Stimulated activated naive CD4-positive, alpha-beta T cell (primary cell): ENCODE measurements around the gene CRTC2.
A peak's percentile ranks its signal among the peaks of the same experiment; 100 is the strongest.

Source experiments
- DNase-seq, 6 experiments: peaks; one replicate each; lab custom pipeline; 2025; lab: John Stamatoyannopoulos, UW

Gene CRTC2

DNA sequence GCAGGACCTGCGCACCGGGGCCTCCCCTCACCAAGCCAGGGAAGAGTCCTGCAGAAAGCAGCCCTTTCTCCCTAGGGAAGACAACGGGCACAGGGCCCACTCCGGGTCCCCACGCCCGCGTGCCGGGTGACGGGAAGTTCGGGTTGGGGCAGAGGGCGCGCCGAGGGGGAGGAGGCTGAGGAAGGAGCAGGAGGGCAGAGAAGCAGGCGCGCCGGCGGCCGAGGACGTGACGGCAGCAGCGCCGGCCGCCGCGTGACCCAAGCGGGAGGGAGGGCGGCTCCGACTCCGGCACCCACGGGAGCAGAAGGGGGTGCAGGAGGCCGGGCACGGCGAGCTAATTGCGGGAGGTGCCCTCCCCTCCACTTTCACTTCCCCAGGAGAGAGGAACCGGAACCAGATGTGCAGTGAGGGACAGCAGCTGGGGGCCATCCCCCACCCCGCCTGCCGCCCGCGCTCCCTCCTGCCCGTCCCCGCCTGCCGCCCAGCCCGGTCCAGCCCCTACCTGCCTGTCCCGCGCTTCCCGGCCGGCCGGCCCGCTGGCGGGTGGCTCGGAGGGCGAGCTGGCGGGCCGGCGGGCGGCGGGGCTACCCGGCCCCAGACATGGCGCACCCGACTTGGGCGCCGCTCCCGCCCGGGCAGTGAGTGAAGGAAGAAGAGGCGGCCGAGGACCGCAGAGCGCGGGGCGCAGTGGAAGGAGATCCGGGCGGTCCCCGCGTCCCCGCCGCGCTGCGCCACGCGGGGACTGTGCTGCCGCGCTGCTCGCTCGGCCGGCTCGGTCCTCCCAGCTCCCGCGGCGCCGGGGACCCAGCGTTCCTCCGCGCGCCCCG, 12.4 kb downstream of the CRTC2 start:
- DNase-seq, result peak; percentile 50 to 80 (median 63)

GRCh38 chr1:153945131-153945794, 13.1 kb downstream of the CRTC2 start:
- peak; percentile 63 to 84 (median 78) for DNase-seq

- no peak for DNase-seq
Observed at GRCh38 chr1:153944827-153945117, 13.6 kb downstream of the CRTC2 start.

DNA sequence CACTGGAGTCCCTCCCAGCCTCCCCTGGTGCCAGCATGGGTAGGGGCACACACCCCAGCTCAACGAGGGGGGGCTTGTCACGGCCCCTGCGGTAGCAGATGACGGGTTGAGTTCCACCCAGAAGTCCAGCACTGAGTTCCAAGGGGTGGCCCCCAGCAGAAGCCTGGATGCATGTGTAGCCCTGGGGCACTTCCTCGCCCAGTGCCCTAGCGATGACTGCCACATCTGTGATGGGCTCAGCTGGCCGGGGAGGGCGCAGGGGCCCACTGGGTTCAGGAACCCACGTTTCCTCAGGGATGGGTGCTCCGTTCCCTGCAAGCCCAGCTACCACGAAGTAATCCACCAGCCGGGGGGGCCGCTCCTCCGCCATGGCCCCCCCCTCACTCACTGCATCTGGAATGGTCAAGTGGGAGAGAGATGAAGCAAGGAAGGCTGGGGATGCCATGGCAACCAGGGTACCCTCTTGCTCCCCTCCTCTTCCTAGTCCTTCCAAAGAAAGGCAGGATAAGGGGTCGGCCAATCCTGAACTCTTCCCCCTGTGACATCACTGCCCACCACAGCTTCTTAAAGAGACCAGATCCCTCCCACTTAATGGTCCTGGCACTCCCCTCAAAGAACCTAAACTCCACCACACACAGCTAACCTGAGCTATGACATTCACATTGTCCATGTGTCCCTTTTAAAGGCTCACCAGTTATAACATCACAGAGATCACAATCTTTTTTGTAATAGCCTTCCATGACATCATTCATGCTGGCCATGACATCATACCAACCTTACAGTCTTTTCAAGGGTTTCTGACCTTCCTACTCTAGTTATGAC, 14.2 kb downstream of the CRTC2 start:
- DNase-seq, result no peak

DNA sequence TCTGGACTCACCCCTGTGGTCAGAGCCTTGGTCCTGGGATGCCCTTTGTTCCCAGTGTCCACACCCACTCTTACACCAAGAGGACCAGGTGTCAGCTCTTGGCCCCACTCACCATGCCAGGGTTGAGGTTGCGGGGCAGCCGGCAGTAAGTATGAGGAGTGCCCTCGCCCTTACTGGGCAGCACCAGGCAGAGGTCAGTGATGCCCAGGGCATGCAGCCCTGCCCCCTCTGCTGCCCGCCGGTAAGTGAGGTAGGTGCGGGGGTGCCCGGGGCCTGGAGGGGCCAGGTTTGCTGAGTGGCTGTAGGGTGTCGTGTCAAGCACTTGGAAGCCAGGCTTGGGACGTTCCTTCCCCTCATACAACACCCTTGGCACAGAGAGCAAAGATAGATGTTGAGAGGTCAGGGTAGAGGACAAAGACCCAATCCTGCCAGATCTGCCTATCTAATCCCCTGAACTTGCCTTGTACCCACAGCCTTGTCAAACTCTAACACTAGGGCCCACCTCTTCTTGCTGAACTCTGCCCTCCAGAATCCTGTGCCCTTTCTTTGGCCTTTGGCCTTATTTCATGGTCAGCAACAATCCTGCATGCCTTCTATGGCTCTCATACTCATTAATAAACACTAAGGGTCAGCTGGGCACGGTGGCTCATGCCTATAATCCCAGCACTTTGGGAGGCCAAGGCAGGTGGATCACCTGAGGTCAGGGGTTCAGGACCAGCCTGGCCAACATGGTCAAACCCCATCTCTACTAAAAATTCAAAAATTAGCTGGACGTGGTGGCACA, 15.5 kb downstream of the CRTC2 start:
- DNase-seq, result no peak

DNA sequence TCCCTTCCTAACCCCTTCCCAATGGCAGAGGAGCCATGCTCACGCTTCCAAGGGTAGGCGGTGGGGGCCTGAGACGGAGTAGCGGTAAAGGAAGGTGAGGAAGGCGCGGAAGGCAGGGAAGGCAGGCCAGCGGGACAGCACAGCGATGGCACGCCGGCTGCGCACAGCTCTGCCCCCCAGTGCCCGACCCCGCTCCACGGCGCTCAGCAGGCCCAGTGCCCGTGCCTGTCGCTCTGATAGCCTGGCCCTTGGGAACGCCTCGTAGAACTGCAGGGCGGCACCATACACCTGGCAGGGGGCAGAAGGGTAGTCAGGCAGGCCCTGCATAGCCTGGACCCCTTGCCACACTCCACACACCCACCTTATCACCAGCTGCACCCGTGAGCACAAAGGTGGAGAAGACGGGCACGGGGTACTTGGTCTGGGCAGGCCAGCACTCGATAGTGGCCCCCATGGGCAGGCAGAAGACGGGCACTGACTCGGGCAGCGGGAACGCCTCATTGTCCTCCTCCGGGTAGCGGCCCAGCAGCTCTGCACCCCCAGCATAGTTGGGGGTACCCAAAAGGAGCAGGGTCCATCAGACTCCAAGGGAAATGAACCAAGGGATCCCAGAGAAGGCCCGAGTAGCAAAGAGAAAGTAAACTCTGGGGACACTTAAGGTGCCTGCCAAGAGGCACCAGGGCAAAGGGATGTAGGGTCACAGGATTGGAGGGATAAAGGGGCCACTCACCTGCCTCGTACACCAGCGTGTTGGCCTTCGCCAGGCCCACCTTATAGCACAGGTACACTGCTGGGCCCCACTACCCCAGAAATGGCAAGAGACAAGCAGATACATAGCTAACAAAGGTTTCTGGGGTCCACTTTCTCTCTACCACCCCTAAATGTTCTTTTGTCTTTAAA, 16.3 kb downstream of the CRTC2 start:
- no peak for DNase-seq

GRCh38 chr1:153940756-153941155, 17.7 kb downstream of the CRTC2 start:
- DNase-seq, result no peak

DNA sequence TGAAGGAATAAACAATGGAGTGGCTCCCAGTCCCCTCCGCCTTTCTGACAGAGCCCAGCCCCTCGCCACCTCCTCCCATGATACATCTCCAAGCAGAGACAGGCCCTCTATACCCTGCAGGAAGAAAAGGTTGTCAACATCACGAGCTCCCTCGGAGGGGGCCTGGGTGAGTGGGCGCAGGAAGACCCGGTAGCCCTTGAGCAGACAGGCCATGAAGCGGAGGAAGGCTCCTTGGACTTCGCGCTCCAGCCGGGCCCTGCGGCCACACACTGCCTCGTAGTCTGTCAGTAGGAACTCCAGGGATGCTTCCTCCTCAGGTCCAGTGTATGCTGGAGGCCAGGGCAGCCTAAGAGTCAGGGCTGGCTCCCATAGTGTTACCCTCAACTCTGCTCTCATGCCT, 18.9 kb downstream of the CRTC2 start:
- no peak for DNase-seq

GRCh38 chr1:153938996-153939395, 19.4 kb downstream of the CRTC2 start:
- DNase-seq, result no peak

- DNase-seq, result no peak
Observed at GRCh38 chr1:153937331-153937730, 21.1 kb downstream of the CRTC2 start.

DNA sequence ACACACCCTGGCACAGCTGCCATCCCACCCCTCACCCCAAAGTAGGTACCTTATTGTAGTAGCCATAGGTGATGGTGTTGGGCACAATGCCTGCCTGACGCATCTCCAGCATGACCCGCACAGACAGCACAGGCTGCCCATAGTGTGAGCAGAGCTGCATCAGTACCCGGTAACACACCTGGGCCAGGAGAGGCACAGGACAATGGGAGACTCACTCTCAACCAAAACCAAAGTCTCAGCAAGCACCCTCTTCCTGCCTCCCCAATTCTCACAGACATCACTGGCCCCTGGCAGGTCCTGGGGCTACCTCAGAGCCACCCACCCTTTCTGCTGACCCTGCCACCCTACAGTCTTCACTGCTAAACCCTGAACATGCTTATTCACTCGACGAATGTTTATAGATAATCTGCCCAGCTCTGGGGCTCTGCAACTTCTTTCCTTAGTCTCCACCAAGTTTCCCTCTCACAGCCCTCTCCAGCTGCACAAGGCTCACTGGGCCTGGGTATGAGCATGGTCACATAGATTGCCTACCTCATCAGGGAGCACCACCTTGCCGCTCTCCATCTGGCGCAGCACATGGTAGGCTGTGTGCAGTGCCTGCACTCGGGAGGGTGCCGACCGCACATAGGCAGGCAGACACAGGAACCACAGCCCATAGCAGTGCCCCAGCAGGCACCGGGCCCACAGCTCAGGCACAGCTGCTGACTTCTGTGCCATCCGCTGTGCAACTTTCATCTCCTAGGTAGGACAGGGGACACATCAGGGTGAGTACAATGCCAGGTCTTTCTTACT, 22.2 kb downstream of the CRTC2 start:
- no peak for DNase-seq

DNA sequence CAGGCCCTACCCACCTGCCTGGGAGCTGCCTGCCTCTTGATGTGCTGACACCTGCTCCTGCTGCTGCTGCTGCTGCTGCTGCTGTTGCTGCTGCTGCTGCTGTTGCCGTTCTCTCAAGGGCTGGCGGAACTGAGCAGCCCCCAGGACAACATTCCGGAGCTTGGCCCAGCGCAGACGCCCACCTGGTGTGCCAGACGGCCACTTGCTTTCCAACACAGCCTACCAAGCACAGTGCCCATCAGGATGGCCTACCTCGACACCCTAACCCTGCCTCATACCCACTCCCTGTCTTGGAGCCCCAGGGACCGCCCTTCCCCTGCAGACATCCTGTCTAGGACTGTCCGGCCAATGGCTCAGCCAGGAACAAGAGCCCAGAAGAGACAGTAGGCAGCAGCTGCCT, 23.7 kb downstream of the CRTC2 start:
- DNase-seq, result no peak

- no peak for DNase-seq
Observed at GRCh38 chr1:153933955-153934354, 24.5 kb downstream of the CRTC2 start.

DNA sequence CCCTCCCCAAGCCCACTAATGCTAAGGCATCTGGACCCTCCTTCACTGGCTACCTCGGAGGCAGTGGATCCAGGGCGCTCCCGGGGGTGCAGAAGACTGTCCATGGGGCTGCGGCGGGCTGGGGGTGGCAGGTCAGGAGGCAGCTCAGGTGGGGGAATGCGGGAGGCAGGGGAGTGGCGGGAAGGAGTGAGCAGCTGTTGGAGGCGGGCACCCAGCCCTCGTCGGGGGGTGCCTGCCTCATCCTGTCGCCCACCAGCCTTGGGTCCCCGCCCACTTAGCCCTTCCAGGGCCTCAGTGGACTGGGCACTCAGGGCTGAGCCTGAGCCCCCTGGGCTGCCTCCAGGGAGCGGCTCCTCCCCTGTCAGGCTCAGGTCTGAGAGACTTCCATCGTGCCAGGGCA, 25.0 kb downstream of the CRTC2 start:
- DNase-seq, result no peak

DNA sequence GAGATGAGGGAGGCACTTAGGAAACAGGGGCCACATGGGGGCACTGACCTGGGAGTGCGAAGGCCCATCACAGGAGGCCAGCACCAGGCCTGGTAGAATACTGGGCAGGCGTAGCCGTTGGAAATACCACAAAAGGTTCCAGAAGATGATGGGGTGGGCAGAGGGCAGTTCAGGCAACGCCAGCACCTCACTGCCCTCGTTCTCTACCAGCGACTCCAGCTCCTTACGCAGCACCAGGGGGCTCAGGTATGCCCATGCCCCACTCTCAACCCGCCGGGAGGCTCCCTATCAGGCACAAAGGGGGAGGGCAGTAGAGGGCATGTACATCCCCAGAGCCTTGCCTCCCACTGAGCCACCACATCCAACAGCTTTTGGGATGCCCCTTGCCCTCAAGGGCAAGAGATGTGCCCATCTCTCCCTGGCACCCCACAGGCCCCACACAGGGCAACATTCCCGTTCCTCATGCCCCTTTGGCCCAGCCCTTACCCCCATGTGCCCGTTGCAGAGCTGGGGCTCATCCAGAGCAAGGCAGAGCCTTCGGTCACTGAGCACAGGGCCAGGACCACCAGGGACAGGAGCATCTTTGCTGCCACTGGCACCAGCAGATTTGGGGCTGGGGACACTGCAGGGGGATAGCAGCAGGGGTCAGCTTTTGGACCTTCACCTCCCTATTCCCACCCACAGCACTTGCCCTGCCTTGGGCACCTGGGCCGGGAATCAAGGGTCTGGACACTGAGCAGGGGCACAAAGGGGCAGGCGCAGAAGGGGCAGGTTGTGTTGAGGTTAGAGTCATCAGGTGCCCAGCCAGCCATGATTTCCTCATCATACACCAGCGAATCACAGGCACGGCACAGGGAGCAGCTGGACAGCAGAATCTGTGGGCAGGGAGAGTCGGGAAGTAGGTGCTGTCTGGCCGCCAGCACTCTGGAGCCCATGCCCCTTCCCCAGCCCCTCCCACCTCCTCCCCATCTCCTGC, 26.0 kb downstream of the CRTC2 start:
- DNase-seq, result no peak

GRCh38 chr1:153929981-153930948, 28.1 kb downstream of the CRTC2 start:
- DNase-seq, result no peak

DNA sequence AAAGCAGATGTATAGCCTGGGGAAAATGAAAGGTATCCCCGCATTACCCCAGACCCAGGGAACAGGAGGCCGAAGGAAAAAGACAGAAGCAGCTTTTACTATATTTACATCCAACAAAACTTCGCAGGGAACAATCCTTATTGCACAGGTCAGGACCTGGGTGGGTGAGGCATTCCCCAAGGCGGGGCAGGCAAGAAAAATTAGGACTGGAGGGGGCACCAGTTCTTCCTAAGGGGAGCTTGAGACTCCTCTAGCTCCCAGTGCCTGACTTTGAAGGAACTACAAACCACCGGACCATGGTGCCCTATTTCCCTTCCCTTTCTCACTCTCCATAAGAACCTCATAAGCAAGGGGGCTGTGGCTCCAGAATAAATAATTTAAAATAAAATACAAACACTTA, 29.0 kb downstream of the CRTC2 start:
- no peak for DNase-seq

- no peak for DNase-seq
Observed at GRCh38 chr1:153928791-153929341, 29.5 kb downstream of the CRTC2 start.
